H1 (cell line): Measurements from ENCODE around the gene POU2F1. TPM values are rescaled to one million over a fixed set of nuclear protein-coding genes. Genes with fewer than 3 reads are reported as not detected.

ENCODE experiments used
- CREB1 ChIP-seq: IDR thresholded peaks from 2 replicates; pipeline ENCODE4 v1.6.1; 2012; ENCODE audit warnings: inconsistent platforms
- KDM4A ChIP-seq: IDR thresholded peaks from one replicate; pipeline ENCODE4 v1.7.1; 2012; ENCODE audit warnings: low read depth, mild to moderate bottlenecking, moderate library complexity, low read length, inconsistent platforms; ENCODE audit not compliant: severe bottlenecking
- POLR2AphosphoS5 ChIP-seq: IDR thresholded peaks from 2 replicates; pipeline ENCODE4 v1.6.1; 2011; ENCODE audit warnings: low read depth, low read length
- SP4 ChIP-seq: IDR thresholded peaks from 2 replicates; pipeline ENCODE4 v1.6.1; 2012; ENCODE audit warnings: low read length, inconsistent platforms
- TAF7 ChIP-seq: optimal IDR thresholded peaks from 2 replicates; pipeline ENCODE3; 2011; ENCODE audit warnings: low read depth, mild to moderate bottlenecking, inconsistent platforms, low read length, moderate library complexity, borderline replicate concordance
- TBP ChIP-seq: IDR thresholded peaks from 2 replicates; pipeline ENCODE4 v1.6.1; 2011; ENCODE audit warnings: low read depth, low read length, improper control_type of control experiment
- TCF12 ChIP-seq: IDR thresholded peaks from 2 replicates; pipeline ENCODE4 v1.6.1; 2011; ENCODE audit warnings: low read depth, mild to moderate bottlenecking, low read length
- polyA plus RNA-seq, 7 experiments: library from polyadenylated mRNA; depleted of rRNA in 3 of 7; stranded (reverse) in 5 of 7; unstranded in 2 of 7; fragments of >200 nt in 5 of 7; fragments of 200-250 nt in 2 of 7; gene quantifications; 1 replicate in 5 of 7; 2 replicates in 1 of 7; 4 replicates in 1 of 7; pipeline versions ENCODE4 v1.2.1 to v1.2.3, GENCODE V29; 2011 to 2013; ENCODE audit warnings: missing spikeins in 2 of 7, mixed read lengths in 2 of 7
- total RNA-seq: library from RNA; stranded (reverse); fragmentation: NEBNext Ultra II Directional; extraction: Animal tissue kit (Norgen Biotek cat#: 25700); gene quantifications from 2 replicates; pipeline ENCODE4 v1.2.1, GENCODE V29; 2021

The POU2F1 gene
- total and polyA plus RNA-seq, 2 of the 8 experiments (the other 6 are each of a cell fraction or from before 2014, with no cell fraction given): 37.0 to 57.2 TPM

- TF ChIP-seq CREB1 (no peak), POLR2AphosphoS5 (no peak), TAF7 (no peak), TBP (no peak), TCF12 (no peak), KDM4A (no peak), SP4 (no peak)
- TF ChIP-seq, all 59 proteins: peak for 0
These were observed 214.8 kb downstream of the POU2F1 start (continued) for GRCh38 chr1:167435484-167435883.
